GM18508 (cell line): ENCODE measurements around the gene SNAPC3.

Experiments
- ATAC-seq: cut with Tn5 transposase; IDR thresholded peaks from one replicate; pipeline ENCODE4 v1.9.1; 2021; ENCODE audit warnings: moderate number of reproducible peaks; ENCODE audit not compliant: insufficient read depth, unreplicated experiment

SNAPC3 gene

GRCh38 chr9:15485836-15486666, 63.4 kb downstream of the SNAPC3 start:
- ATAC-seq = no peak

GRCh38 chr9:15491950-15492349, 69.3 kb downstream of the SNAPC3 start:
- no peak for ATAC-seq

GRCh38 chr9:15492485-15493150, 69.9 kb downstream of the SNAPC3 start:
- ATAC-seq = no peak

GRCh38 chr9:15498246-15498995, 75.7 kb downstream of the SNAPC3 start:
- ATAC-seq = no peak

GRCh38 chr9:15499139-15499538, 76.5 kb downstream of the SNAPC3 start:
- ATAC-seq = no peak

- no peak for ATAC-seq
Measured at GRCh38 chr9:15501179-15501578, 78.5 kb downstream of the SNAPC3 start.

GRCh38 chr9:15501803-15502202, 79.1 kb downstream of the SNAPC3 start:
- no peak for ATAC-seq

- no peak for ATAC-seq
Measured at GRCh38 chr9:15505921-15506320, 83.2 kb downstream of the SNAPC3 start.

- ATAC-seq = peak; percentile 4
Measured at GRCh38 chr9:15509931-15510788, 87.5 kb downstream of the SNAPC3 start.

GRCh38 chr9:15510789-15511575, 88.3 kb downstream of the SNAPC3 start, which contains the start of gene PSIP1:
Gene PSIP1, minus strand, starts transcription at chr9:15510970. Its CDS starts 782 bp downstream, at chr9:15510188.
- peak; percentile 78 for ATAC-seq
